Gastrocnemius medialis (tissue), 4 donors: ENCODE data around the gene TRAF7. TPM values are rescaled to one million over a fixed set of nuclear protein-coding genes. Genes with fewer than 3 reads are reported as not detected.

Experiments
- ATAC-seq, 2 donors: fragments of 150-250 bp; one replicate each; pipeline ENCODE4 v1.9.1; 2016
- DNase-seq, 2 donors: peaks; one replicate each; pipeline ENCODE4 v3.0.0-alpha.2; 2019
- H3K27ac ChIP-seq, 4 donors: fragments of 200-600 bp; sonication (generic); 1 replicate in 1 of 4; 2 replicates in 3 of 4; pipeline ENCODE4 v1.5.1; 2016 to 2018; ENCODE audit warnings: mild to moderate bottlenecking in 2 of 4, moderate library complexity in 1 of 4
- H3K27me3 ChIP-seq, 3 donors: fragments of 200-600 bp; sonication (generic) in 2 of 3; 1 replicate in 1 of 3; 2 replicates in 2 of 3; pipeline versions ENCODE4 v1.5.1 to v1.6.0; 2016 to 2019; ENCODE audit warnings: mild to moderate bottlenecking in 1 of 3, moderate library complexity in 1 of 3
- H3K36me3 ChIP-seq, 2 donors: fragments of 200-600 bp; sonication (generic) in 1 of 2; one replicate each; pipeline ENCODE4 v1.5.1; 2017 to 2018
- H3K4me1 ChIP-seq, 2 donors: fragments of 200-600 bp; sonication (generic) in 1 of 2; one replicate each; pipeline ENCODE4 v1.5.1; 2016 to 2017; ENCODE audit warnings: mild to moderate bottlenecking in 2 of 2
- H3K4me3 ChIP-seq, 4 donors: fragments of 200-600 bp; sonication (generic) in 3 of 4; 1 replicate in 1 of 4; 2 replicates in 3 of 4; pipeline ENCODE4 v1.5.1; 2016 to 2019; ENCODE audit warnings: mild to moderate bottlenecking in 2 of 4
- H3K9me3 ChIP-seq, 3 donors: fragments of 200-600 bp; sonication (generic) in 2 of 3; 1 replicate in 1 of 3; 2 replicates in 2 of 3; pipeline ENCODE4 v1.5.1; 2016 to 2019
- POLR2A ChIP-seq, 2 donors: fragments of 450-650 bp; IDR thresholded peaks; one replicate each; pipeline ENCODE4 v1.6.1; 2017; ENCODE audit warnings: antibody characterized with exemption in 2 of 2, mild to moderate bottlenecking in 2 of 2, moderate library complexity in 2 of 2
- in situ Hi-C, 4 donors: fragments of 200-750 bp; cut with MboI; loops; one replicate each; pipeline versions ENCODE4 v1.15.0 to v1.8.0; 2017; ENCODE audit warnings: low sequenced_read_pairs in 4 of 4
- intact Hi-C: fragments of 100-400 bp; cut with DNase I; formaldehyde crosslinking; loops from one replicate; pipeline ENCODE4 v1.15.1; 2023; ENCODE audit warnings: low total_unique reads
- total RNA-seq, 4 donors: library from RNA; depleted of rRNA; stranded (reverse); fragments of >200 nt; gene quantifications; one replicate each; pipeline versions ENCODE4 v1.1.0 to v1.2.3, GENCODE V29; 2016
- TF ChIP-seq, protein P1 (sequence below), 5 experiments: fragments of 450-650 bp in 3 of 5; fragments of 200-600 bp in 2 of 5; sonication (generic) in 2 of 5; IDR thresholded peaks in 4 of 5; conservative IDR thresholded peaks in 1 of 5; 1 replicate in 4 of 5; 2 replicates in 1 of 5; pipeline ENCODE4 v1.5.1; 2016 to 2019; ENCODE audit warnings: antibody characterized with exemption in 5 of 5, mild to moderate bottlenecking in 3 of 5, moderate library complexity in 3 of 5

Gene TRAF7
- total RNA-seq, 4 donors from 2014 or later, result 39.5 to 71.4 (median 55.9) TPM

GRCh38 chr16:2204416-2205103 lies 49.0 kb downstream of the TRAF7 start:
- intact Hi-C loops, result loop anchor here (1.0 kb wide), 3 partner anchors 10 to 64 kb away; partner anchors contain the start of genes E4F1, PGP and RNPS1
- peak overlapping the region; percentile 82 to 94 (median 92) for H3K4me3 ChIP-seq
- peaks cover 0 to 30% of the 10 kb centered on the region in 2 donors for H3K36me3 ChIP-seq
- H3K4me1 ChIP-seq, result peaks cover 14 to 17% of the 10 kb centered on the region in 2 donors
- in situ Hi-C loops, result no loop called here
- no peaks in the 10 kb centered on the region for H3K27me3 ChIP-seq
- no peak for DNase-seq
- TF ChIP-seq, protein P1, sequence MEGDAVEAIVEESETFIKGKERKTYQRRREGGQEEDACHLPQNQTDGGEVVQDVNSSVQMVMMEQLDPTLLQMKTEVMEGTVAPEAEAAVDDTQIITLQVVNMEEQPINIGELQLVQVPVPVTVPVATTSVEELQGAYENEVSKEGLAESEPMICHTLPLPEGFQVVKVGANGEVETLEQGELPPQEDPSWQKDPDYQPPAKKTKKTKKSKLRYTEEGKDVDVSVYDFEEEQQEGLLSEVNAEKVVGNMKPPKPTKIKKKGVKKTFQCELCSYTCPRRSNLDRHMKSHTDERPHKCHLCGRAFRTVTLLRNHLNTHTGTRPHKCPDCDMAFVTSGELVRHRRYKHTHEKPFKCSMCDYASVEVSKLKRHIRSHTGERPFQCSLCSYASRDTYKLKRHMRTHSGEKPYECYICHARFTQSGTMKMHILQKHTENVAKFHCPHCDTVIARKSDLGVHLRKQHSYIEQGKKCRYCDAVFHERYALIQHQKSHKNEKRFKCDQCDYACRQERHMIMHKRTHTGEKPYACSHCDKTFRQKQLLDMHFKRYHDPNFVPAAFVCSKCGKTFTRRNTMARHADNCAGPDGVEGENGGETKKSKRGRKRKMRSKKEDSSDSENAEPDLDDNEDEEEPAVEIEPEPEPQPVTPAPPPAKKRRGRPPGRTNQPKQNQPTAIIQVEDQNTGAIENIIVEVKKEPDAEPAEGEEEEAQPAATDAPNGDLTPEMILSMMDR (IDR thresholded peaks at IDR 0.05 in 4 of 5, conservative IDR thresholded peaks at IDR 0.05 in 1 of 5), result no peak
- no peak for TF ChIP-seq POLR2A (IDR thresholded peaks at IDR 0.05)
- no peak for ATAC-seq
- peak overlapping the region; percentile 96 to 100 (median 100) for H3K27ac ChIP-seq
- no peaks in the 10 kb centered on the region for H3K9me3 ChIP-seq

DNA sequence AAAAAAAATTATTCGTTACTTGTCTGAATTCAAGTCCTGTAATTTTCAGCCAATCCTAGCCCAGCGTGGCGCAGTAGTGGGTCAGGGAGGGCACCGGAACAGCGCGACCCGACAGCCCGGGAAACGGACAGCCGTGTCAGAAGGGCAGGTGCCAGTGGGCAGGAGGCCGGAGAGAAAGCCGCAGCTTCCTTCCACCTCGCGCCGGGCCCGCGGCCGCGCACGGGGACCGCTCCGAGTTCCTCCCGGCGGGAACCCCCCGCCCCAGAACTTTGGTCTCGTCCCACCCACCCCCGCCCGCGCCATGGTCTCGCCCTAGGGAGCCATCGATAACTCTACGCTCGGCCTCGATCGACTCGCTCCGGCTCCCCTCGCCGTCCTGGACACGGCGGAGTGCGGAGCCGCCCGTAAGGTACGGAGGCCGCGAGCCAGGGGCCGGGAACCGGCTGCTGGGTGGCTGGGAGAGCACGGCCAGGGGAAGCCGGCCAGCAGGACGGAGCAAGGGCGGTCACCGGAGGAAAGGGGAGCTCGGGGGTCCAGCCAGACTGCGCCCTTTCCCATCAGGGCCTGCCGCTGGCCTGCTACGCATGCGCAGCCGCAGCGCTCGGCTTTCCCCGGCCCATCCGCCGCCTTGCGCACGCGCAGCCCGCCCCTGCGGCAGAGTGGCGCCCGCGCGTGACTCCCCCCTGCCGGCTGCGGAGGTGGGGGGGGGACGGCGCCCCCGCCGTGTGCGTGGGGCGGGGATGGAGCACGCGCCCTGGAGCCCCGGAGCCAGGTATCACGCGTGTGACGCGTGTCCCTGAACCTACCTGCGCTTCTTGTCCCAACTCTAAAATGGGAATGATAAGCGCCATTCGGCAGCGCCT lies 49.8 kb downstream of the TRAF7 start, which contains the start of gene MLST8:
Gene MLST8, plus strand, starts transcription at position 351 of the 863 bp plus-strand sequence. CDS start 632 bp downstream, outside the sequence.
- H3K36me3 ChIP-seq, result peaks cover 0 to 35% of the 10 kb centered on the region in 2 donors
- DNase-seq (peak; percentile 70 to 78), ATAC-seq (peak; percentile 87 to 91)
- peak; percentile 73 to 80 for TF ChIP-seq POLR2A (IDR thresholded peaks at IDR 0.05)
- TF ChIP-seq, protein P1 (IDR thresholded peaks at IDR 0.05 in 4 of 5, conservative IDR thresholded peaks at IDR 0.05 in 1 of 5), result peak in 1 of 5 experiments; percentile 42
- intact Hi-C loops (loop anchor here (1.0 kb wide), 3 partner anchors 9 to 63 kb away; partner anchors contain the start of genes E4F1, PGP and RNPS1), in situ Hi-C loops (no loop called here)
- H3K9me3 ChIP-seq, result no peaks in the 10 kb centered on the region
- peaks cover 19 to 20% of the 10 kb centered on the region in 2 donors for H3K4me1 ChIP-seq
- peak within 1 kb of the TSS; percentile 82 to 94 (median 92) for H3K4me3 ChIP-seq
- peak within 1 kb of the TSS; percentile 96 to 100 (median 100) for H3K27ac ChIP-seq
- no peaks in the 10 kb centered on the region for H3K27me3 ChIP-seq

- TF ChIP-seq, protein P1 (IDR thresholded peaks at IDR 0.05 in 4 of 5, conservative IDR thresholded peaks at IDR 0.05 in 1 of 5), result no peak
- no peak for TF ChIP-seq POLR2A (IDR thresholded peaks at IDR 0.05)
- Histone ChIP-seq H3K4me1 (peaks cover 26% of the 10 kb centered on the region in 2 donors), H3K27ac (peak overlapping the region; percentile 96 to 100 (median 100)), H3K4me3 (peak overlapping the region; percentile 82 to 94 (median 92)), H3K36me3 (peaks cover 0 to 35% of the 10 kb centered on the region in 2 donors), H3K27me3 (no peaks in the 10 kb centered on the region), H3K9me3 (no peaks in the 10 kb centered on the region)
- intact Hi-C loops (loop anchor here (1.0 kb wide), 3 partner anchors 8 to 62 kb away; partner anchors contain the start of genes E4F1, PGP and RNPS1), in situ Hi-C loops (no loop called here)
- ATAC-seq (no peak), DNase-seq (no peak)
Measured at GRCh38 chr16:2205967-2206313, 50.4 kb downstream of the TRAF7 start.

DNA sequence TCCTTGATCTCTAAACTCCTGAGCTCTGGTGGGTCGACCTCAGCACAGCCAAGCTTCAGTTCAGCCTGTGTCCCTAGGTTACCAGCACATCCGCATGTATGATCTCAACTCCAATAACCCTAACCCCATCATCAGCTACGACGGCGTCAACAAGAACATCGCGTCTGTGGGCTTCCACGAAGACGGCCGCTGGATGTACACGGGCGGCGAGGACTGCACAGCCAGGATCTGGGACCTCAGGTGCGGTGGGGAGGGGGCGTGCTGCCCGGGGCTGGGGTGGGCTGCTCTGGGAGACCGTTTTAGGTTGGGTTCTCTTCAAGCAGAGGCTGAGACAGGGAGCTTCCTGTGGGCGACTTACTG lies 50.8 kb downstream of the TRAF7 start:
- TF ChIP-seq, protein P1 (IDR thresholded peaks at IDR 0.05 in 4 of 5, conservative IDR thresholded peaks at IDR 0.05 in 1 of 5), result no peak
- TF ChIP-seq POLR2A (IDR thresholded peaks at IDR 0.05), result no peak
- Histone ChIP-seq H3K4me3 (peak overlapping the region in 3 of 4 donors; percentile 82 to 94 (median 90)), H3K27ac (peak overlapping the region; percentile 96 to 100 (median 100))

More for the DNA sequence above, 50.8 kb downstream of the TRAF7 start:
- ATAC-seq, result no peak
- intact Hi-C loops (no loop called here), in situ Hi-C loops (no loop called here)
- Histone ChIP-seq H3K27me3 (no peaks in the 10 kb centered on the region), H3K9me3 (no peaks in the 10 kb centered on the region), H3K4me1 (peaks cover 30% of the 10 kb centered on the region in 2 donors), H3K36me3 (peaks cover 0 to 35% of the 10 kb centered on the region in 2 donors)
- no peak for DNase-seq
